NCI-H345 (cell line): Measurements from ENCODE around the gene PTCD3.

Experiments used
- DNase-seq: peaks from one replicate; lab custom pipeline; 2025; lab: John Stamatoyannopoulos, UW

Gene PTCD3

DNA sequence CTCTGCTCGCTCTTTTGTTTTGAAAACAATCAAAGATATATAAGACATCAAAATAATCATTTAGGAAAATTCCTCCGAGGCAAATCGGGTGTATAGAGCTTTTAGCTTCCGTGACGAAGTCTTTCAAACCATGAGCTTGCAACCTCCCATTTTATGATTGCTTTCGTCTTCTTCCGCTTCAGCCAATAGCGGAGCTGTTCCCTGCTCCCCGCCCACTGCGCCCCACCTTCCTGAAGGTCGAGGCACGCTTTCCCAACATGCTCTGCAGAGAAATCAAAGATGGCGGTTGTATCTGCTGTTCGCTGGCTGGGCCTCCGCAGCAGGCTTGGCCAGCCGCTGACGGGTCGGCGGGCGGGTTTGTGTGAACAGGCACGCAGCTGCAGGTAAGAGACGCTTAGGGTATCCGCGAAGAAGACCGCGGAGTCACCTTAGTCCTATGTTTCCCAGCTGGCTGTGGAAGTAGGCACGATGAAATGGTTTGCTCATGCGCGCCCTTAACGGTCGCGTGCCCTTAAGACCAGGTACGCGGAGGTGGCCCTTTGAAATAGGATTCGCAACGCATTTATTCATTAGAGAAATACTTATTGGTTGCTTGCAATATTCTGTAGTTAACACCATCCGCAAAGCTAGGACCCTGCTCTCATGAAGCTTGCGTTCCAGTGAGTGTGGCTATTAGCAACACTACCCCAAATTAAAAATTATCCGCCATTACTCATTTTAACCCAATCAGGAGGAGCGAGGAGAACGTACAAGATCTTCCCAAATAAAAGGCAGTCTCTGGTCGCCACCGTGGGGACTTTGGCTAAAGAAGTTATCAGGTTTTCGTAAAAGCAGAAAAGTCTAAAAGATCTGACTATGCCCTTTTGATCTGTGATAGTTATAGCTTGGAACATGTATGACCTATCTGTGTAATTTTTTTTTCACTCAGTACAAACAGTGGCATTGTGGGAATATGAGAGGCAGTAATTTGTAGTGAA lies at the start of gene PTCD3:
Gene PTCD3, plus strand, starts transcription at position 267 of the 977 bp plus-strand sequence. Its CDS starts 13 bp downstream, at position 280.
- DNase-seq: peak; percentile 96

DNA sequence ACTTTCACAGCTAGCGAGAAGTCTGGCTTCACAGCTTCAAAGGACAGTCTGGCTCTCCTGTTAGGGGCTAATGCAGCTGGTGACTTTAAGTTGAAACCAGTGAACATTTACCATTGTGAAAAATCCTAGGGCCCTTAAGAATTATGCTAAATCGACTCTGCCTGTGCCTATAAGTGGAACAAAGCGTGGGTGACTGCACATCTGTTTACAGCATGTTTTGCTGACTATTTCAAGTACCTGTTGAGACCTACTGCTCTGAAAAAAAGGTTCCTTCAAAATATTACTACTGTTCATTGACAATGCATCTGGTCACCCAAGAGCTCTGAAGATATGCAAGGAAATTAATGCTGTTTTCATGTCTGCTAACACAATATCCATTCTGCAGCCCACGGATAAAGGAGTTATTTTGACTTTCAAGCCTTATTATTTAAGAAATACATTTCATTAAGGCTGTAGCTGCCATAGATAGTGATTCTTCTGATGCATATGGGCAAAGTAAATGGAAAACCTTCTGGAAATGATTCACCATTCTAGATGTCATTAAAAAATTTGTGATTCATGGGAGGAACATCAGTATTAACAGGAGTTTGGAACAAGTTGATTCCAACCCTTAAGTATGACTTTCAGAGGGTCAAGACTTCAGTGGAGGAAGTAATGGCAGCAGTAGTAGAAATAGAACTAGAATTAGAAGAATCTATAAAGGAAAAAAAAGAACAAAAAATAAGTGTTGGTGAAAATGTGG lies 49.3 kb upstream of the PTCD3 start:
- no peak for DNase-seq

DNA sequence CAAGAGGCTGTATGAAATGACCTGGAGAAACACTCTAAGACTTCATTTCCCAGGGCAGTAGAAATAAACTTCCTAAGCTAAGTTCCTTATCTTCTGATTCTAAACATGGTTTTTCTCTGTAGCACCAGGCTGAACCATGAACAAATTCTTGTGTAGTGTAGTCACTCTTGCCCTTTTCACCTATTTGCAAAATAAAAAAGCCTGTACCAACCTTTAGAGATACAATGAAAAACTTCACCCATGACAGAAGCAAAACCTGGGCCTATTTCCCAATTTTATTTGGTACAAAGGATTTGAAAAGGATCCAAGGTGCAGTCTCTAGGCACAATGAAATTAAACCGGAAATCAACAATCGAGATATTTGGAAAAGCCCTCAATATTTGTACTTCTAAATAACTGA lies 44.0 kb upstream of the PTCD3 start:
- DNase-seq: no peak

DNA sequence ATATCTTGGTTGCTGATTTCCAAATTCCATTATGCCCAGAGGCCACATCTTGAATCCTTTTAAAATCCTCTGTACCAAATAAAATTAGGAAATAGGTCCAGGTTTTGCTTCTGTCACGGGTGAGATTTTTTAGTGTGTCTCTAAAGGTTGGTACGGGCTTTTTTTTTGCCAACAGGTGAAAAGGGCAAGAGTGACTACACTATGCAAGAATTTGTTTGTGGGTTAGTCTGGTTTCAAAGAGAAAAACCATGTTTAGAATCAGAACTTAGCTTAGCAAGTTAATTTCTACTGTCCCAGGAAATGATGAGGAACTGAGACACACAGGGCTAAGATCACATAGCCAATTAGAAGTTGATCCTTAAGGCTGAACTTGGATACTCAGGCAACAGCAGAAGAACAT lies 42.0 kb upstream of the PTCD3 start:
- DNase-seq: no peak

DNA sequence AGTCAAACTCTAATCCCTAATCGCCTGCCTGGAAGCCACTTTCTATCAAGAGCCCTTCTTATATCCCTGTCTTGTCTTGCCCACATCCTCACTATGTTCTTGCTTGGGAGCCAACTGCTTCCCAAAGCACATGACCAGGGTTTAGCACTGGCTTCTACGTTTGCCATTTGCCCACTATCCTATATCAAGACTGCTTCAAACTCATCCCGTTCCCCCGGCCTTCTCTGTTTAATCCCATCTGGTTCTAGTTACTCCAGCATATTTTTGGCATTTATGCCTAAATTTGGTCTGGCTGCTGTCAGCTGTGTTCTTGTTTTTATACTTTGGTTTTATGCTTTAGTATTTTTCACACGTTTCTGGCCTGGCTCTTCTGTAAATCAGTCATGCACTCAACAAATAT lies 40.5 kb upstream of the PTCD3 start:
- no peak for DNase-seq

DNA sequence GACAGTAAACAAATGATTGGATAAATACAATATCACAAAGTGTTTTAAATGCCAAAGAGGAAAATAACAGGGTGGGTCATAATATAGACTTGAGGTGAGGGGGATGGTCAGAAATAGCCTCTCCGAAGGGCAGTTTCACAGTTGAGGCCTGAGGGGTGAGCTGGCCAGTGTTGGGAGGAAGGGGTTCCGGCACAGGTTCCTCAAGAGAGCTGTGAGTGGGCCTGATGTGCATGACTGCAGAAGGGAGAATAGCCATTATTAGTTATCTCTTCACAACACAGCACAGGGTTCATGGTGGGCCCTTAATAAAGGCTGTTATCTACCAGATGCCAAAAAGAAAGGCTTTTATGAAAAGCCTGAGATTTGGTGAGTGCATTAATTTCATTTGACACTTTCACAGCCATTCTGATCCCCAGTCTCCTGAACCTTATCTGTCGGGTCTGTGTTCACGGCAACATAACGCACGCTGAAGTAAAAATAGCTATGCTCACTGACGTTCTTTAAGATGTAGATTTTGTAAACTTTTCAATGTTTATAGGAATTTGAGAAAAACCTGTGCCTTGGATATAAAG lies 39.9 kb upstream of the PTCD3 start:
- DNase-seq: no peak

DNA sequence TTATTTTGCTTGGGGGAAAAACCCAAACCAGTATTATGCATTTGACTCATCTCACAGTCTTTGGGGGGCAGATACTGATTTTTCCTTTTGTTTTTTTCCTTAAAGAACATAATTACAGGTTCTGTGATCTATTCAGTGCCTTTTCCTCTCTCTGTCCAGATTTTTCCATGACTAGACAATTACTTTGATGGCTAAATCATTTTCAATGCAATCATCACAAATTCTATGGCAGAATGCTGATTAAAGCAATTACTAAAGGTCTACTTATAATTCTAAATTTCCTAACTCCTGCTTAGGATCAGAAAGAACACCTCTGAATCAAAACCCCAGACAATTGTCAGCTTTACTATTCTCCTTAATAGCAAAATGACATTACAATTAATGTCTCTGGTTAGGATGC lies 39.1 kb upstream of the PTCD3 start:
- no peak for DNase-seq

DNA sequence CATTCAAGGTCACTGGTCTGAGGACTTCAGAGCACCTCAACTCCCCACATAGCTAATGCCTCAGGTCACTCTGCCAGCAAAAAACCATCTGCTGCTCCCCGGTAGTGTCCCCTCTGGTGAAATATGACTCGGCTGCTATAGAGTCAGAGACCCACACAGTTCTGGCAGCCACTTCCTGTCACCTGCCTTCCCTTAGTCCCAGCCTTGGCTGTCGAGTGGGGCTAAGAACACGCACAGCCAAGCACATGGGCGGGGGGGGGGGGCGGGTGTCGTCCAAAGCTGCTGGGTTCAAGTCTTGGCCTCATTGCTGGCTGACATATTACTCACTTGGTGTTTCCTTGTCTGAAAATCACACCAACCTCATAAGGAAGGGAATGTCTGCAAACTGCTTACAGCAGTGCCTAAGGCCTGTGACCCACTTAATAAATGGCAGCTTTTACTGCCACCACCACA lies 37.9 kb upstream of the PTCD3 start:
- no peak for DNase-seq

DNA sequence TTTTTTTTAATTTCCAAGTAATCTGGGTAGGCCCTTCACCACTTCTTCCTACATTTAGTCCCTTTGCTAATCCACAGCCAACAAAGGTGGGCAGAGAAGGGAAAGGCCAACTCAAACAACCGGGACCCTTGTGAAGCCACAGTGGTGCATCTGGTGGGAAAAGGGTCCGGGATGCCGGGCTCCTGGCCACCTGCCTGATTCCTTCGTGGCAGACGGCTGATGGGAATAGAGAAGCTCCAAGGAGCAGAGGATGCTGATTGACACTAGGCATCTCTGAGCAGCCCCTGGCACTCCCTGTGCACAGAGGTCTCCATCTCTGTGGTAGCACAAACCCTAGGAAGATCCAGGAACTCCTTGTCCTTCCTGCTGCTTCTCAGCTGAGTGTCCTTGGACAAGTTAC lies 37.4 kb upstream of the PTCD3 start:
- no peak for DNase-seq

DNA sequence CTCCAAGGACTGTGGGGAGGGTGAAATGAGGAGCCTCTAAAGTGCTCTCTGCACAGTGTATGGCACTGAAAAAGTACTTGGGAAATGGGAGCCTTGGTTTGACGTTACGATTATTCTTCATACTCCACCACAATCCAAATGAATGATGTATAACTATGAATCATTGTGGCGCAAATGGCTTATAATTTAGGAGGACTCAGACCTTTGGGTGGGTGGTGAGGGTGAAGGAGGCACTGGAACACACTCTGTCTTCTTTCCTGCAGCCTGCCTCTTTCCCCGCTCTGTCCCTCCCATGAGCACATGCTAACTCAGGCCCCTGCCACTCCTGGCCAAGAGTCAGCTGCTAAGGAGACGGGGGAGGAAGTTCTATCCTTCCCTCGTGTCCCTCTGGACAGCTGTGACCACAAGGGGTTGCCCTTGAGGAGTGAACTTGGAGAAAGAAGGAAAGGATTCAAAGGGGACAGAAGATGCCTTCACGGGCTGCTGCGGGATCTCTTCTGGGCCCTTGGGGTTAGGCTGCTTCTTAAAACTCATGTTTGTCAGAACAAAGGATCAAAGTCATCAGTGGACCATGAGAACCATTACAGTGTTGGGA lies 36.8 kb upstream of the PTCD3 start:
- no peak for DNase-seq

DNA sequence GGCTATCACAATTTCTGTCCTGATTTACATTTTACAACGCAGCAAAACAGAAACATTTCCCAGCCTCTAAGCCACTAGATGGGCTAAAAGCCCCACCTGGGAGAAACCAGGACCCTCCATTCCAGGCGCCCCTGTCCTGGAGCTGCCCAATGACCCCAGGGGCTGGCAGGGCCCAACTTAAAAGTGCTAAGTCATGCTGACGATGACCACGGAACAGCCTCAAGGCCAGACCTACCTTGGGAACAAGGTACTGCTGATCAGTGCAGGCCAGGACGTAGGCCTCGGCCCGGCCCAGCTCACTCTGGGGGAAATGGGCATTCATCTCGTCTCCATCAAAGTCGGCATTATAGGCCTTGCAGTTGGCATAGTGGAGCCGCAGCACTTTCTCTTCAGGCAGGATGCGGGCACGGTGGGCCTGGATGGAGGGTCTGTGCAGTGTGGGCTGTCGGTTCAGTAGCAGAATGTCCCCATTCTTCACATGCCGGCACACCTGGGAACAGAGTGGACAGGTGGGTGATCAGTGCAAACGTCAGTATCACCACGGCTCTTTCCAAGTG lies 36.2 kb upstream of the PTCD3 start:
- no peak for DNase-seq

DNA sequence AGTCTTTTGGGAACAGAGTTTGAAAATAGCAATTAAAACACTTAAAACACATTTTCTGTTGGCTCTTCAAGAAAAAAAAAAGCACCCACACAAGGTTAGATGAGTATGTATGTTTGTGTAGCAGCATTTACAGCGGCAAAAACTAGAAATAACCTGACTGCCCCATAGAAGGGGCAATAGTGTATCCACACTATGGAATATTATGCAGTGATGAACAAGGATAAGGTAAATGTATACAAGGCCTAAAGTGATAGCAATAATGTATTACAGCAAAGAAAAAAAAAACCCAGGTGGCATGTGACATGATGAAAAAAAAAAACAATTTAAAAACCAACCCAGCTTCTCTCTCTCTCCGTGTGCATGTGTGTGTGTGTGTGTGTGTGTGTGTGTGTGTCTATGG lies 35.2 kb upstream of the PTCD3 start:
- DNase-seq: no peak

DNA sequence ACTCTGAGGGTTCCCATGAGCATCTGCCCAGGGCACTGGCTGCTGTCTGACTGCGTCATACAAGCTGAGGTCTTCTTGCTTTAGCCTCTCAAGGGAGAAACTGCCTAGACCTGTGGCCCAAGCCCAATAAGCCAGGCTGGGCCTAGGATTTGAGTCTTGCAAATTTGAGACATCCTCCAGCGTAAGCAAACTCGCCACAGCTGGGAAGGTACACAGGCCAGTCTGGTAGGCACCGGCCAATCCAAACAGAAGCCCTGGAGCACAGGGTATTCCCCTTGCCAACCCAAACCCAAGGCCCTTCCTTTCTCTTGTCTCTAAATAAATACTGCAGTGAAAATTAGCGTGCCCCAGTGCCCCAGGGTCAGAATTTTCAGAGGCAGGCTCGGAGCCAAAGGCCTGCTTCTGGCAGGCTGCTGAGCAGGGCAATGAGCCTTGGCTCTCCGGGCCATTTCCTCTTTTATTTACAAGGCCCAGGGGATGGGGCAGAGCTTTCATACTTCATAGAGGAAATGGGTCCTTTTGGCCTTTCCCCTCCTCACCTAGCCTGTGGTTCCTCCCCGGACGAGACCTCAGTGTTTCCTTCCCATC lies 33.7 kb upstream of the PTCD3 start:
- no peak for DNase-seq

DNA sequence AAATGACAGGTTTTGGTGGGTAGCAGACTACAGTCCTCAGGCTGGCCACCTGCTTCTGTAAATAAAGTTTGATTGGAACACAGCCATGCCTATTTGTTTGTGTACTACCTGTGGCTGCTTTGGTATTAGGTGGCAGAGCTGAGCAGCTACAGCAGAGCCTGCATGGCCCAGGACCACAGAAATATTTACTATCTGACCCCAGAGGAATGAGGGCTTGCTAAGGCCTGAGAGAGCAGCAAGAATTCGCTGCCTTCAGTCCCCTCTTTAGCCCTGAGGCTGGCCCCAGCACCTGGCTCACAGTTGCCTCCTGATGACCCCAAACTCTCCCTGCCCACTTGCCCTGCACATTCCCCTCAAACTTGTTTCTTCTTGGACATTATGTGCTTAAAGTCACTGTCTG lies 32.8 kb upstream of the PTCD3 start:
- no peak for DNase-seq

DNA sequence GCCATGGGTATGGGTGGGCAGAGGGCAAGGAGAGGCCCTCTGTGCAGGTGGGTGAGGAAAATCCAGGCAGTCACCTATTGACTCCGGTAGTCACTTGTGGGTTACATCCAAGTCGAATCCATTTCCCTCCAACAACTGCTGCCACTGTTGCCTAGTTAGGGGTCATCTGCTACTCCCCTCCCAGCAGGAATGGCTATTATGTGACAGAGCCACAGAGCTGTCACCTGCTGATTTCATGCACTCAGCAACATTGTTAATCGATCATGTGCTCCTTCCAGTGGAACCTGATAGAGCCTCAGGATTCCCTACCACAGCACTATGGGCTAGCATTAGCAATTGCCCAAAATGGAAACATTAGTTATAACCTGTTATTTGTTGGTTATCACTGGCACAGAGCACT lies 31.8 kb upstream of the PTCD3 start:
- no peak for DNase-seq

DNA sequence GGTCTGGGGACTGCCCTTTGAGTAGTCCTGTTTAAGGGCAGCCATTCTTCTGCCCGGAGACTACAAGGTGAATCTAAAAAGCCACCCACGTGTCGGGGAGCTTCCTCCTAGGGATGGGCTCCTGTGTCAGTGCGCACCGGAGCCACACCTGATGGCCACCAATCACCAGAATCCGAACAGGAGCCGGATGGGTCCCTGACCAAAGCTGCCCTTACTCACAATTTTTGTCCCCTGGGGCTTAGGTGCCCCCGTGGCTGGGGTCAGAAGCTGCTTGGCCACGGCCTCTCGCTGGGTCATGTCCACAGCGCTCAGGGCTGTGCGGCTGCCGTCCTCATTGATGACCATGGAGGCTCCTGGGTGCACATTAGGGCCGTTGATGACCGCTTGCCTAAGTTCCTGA lies 31.2 kb upstream of the PTCD3 start:
- no peak for DNase-seq

DNA sequence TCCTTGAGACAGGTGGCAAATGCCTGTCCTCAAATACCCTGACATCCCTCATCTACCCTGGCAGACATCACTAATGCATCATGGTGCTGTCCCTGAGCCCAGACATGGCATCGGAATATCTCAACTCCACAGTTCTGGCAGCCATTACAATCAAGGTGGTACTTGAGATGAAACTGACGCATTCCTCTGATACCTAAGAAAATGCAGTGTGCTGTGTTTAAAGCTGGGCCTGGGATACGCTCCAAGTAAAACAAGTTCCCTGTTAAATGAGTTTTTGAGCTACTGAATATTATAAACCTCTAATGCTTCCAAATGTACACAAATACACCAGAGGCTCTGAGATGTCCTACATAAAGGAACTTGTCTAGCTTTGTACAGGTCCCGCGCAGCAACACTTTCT lies 30.1 kb upstream of the PTCD3 start:
- no peak for DNase-seq

DNA sequence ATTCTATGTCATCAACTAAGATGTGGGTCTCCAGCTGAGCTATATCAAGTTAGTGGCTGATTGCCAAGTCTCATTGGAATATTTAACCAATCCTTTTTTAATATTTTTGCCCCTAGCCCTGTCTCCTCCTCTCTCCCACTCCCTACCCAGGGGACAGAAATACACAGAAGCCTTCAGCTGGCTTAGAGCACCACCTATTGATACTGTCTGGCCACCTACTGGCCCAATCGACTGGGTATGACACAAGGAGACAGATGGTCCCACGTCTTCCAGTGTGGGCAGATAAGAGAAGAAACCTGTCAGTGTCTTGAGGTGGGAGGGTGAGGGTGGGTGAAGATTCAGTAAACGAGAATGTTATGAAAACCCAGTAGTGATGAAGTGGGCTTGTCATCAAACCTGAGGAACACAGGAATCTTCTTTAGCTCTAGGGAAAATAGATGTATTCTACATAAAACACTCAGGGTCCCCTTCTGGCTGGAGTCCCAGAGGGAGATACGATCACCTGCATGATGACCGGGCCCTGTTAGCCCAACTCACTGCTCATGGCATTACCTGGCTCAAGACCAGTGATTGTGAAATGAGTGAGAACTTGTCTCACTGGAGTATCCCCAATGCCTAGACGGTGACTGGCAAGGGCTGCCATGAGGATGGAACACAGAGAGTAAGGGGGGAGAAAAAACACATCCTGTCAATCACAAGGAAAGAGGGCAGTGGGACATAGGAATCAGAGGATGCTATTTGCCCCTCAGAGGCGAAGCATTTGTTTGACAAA lies 27.1 kb upstream of the PTCD3 start:
- DNase-seq: no peak

DNA sequence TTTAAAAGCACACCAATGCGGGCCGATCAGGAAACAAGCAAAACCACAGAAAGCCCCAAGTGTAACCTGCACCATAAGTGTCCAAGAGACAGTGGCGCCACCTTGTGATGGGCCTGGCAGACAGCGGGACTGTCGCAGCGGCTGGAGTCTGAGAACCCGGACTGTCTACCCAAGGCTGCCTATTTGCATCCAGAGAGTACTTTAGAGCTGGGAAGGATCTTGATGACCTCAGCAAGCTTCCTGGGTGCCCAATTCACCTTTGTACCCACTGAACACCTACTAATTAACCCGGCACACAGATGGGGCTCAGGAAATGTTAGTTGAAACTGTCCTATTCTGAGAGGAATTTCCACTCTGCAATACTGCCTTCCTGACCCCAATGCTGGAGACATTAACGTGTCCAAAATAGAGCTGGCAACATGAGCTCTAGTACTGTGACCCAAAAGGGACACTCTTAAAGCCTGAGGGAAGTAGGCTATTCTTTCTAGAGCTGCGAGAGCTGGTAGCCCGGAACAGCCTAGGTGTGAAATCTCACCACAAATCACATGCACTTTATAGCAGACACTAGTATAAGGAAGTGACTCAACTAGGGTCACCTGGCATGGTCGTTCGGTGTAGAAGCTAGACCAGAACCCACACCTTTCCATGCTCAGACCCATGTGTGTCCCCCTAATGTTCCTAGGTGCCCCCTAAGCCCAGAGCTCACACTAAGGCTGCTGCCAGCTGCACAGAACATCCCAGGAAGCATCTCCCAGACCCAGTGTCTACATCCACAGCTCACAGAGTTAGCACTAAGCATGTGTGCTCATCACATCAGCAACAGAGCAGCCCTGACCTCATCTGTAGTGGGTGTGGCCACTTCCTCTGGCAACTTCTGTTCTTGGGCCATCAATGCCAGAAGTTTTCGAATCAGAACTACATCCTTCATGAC lies 25.8 kb upstream of the PTCD3 start:
- peak; percentile 49 for DNase-seq

DNA sequence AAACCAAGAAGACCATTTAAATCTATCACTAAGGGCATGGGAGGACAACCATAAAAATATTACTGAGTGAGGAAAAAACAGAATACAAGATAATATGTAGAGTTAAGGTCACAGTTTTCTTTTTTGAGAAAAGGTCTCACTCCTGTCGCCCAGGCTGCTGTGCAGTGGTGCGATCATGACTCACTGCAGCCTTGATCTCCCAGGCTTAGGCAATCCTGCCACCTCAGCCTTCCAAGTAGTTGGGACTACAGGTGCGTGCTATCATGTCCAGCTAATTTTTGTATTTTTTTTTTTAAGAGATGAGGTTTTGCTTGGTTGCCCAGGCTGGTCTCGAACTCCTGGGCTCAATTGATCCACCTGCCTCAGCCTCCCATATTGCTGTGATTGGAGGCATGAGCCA lies 24.3 kb upstream of the PTCD3 start:
- DNase-seq: no peak
